ENCODE results near the gene CCDC40.

Gene CCDC40

DNA sequence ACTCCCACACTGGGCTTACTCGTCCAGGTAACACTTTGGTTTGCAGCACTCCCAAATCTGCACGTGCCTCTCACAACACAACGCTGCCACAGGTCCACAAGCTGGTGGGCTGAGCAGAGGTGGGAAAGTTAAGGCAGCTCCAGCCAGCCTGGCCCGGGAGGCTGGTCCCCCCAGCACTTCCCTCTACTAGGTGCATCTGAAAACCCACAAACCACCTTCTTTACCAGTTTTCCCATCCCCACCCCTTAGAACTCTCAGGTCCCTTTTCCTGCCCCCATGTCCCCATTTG lies 63.5 kb downstream of the CCDC40 start:
- Histone ChIP-seq H3K4me3 (ENCODE audit: low read length) (no peak overlapping the region), H3K36me3 (ENCODE audit: control insufficient read depth, insufficient read depth, low read length) (no peaks in the 10 kb centered on the region), H3K4me1 (ENCODE audit: control insufficient read depth, insufficient read depth, low read length) (peaks cover 10% of the 10 kb centered on the region), H3K9me3 (ENCODE audit: control insufficient read depth, low read length) (no peaks in the 10 kb centered on the region), H3K9ac (ENCODE audit: low read length) (no peak overlapping the region), H3K27me3 (ENCODE audit: control insufficient read depth, insufficient read depth, low read length) (no peaks in the 10 kb centered on the region)

DNA sequence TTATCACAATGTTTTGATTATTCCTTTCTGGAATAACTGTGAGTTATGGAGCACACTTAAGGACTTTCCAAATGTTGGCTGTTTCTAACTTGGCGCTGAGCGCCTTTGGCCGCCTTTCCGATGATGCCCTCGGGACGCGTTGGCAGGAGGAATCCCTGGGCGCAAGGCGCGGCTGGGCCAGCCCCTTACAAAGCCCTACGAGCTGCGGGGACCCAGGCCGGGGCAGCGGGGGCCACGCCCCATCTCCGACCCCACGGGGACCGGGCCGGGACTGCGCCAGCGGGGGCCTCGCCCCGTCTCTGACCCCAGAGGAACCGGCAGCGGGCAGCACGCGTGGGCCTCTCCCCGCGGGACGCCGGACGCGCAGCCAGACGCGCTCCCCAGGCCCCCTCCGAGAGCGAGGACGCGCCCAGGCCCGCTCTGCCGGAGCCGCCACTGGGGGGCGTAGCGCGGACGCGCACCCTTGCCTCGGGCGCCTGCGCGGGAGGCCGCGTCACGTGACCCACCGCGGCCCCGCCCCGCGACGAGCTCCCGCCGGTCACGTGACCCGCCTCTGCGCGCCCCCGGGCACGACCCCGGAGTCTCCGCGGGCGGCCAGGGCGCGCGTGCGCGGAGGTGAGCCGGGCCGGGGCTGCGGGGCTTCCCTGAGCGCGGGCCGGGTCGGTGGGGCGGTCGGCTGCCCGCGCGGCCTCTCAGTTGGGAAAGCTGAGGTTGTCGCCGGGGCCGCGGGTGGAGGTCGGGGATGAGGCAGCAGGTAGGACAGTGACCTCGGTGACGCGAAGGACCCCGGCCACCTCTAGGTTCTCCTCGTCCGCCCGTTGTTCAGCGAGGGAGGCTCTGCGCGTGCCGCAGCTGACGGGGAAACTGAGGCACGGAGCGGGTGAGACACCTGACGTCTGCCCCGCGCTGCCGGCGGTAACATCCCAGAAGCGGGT lies 64.8 kb downstream of the CCDC40 start, which contains the start of gene GAA:
GAA (plus strand) TSS at position 571 of the 935 bp plus-strand sequence. CDS start 3,006 bp downstream, outside the sequence.
- Histone ChIP-seq H3K4me3 (ENCODE audit: low read length) (peak within 1 kb of the TSS; percentile 50), H3K9me3 (ENCODE audit: control insufficient read depth, low read length) (no peaks in the 10 kb centered on the region), H3K27me3 (ENCODE audit: control insufficient read depth, insufficient read depth, low read length) (no peaks in the 10 kb centered on the region), H3K36me3 (ENCODE audit: control insufficient read depth, insufficient read depth, low read length) (no peaks in the 10 kb centered on the region), H3K4me1 (ENCODE audit: control insufficient read depth, insufficient read depth, low read length) (peaks cover 10% of the 10 kb centered on the region), H3K9ac (ENCODE audit: low read length) (peak within 1 kb of the TSS; percentile 87)

GRCh38 chr17:80101946-80102663 lies 65.7 kb downstream of the CCDC40 start:
- no peaks in the 10 kb centered on the region for H3K36me3 ChIP-seq (ENCODE audit: control insufficient read depth, insufficient read depth, low read length)

GRCh38 chr17:80102664-80103448 lies 66.4 kb downstream of the CCDC40 start:
- no peaks in the 10 kb centered on the region for H3K27me3 ChIP-seq (ENCODE audit: control insufficient read depth, insufficient read depth, low read length)
- H3K9me3 ChIP-seq (ENCODE audit: control insufficient read depth, low read length): no peaks in the 10 kb centered on the region
- no peak overlapping the region for H3K9ac ChIP-seq (ENCODE audit: low read length)
- H3K36me3 ChIP-seq (ENCODE audit: control insufficient read depth, insufficient read depth, low read length): no peaks in the 10 kb centered on the region
- peaks cover 10% of the 10 kb centered on the region for H3K4me1 ChIP-seq (ENCODE audit: control insufficient read depth, insufficient read depth, low read length)
- H3K4me3 ChIP-seq (ENCODE audit: low read length): no peak overlapping the region

More at GRCh38 chr17:80101946-80102663, 65.7 kb downstream of the CCDC40 start:
- H3K9ac ChIP-seq (ENCODE audit: low read length): peak overlapping the region; percentile 87
- H3K9me3 ChIP-seq (ENCODE audit: control insufficient read depth, low read length): no peaks in the 10 kb centered on the region
- peak overlapping the region; percentile 27 for H3K4me3 ChIP-seq (ENCODE audit: low read length)
- H3K4me1 ChIP-seq (ENCODE audit: control insufficient read depth, insufficient read depth, low read length): peaks cover 10% of the 10 kb centered on the region
- H3K27me3 ChIP-seq (ENCODE audit: control insufficient read depth, insufficient read depth, low read length): no peaks in the 10 kb centered on the region

- H3K27me3 ChIP-seq (ENCODE audit: control insufficient read depth, insufficient read depth, low read length): no peaks in the 10 kb centered on the region
- H3K36me3 ChIP-seq (ENCODE audit: control insufficient read depth, insufficient read depth, low read length): no peaks in the 10 kb centered on the region
- no peak overlapping the region for H3K4me3 ChIP-seq (ENCODE audit: low read length)
- no peaks in the 10 kb centered on the region for H3K9me3 ChIP-seq (ENCODE audit: control insufficient read depth, low read length)
- H3K4me1 ChIP-seq (ENCODE audit: control insufficient read depth, insufficient read depth, low read length): peaks cover 10% of the 10 kb centered on the region
- no peak overlapping the region for H3K9ac ChIP-seq (ENCODE audit: low read length)
These were observed 67.1 kb downstream of the CCDC40 start for GRCh38 chr17:80103449-80104085.

DNA sequence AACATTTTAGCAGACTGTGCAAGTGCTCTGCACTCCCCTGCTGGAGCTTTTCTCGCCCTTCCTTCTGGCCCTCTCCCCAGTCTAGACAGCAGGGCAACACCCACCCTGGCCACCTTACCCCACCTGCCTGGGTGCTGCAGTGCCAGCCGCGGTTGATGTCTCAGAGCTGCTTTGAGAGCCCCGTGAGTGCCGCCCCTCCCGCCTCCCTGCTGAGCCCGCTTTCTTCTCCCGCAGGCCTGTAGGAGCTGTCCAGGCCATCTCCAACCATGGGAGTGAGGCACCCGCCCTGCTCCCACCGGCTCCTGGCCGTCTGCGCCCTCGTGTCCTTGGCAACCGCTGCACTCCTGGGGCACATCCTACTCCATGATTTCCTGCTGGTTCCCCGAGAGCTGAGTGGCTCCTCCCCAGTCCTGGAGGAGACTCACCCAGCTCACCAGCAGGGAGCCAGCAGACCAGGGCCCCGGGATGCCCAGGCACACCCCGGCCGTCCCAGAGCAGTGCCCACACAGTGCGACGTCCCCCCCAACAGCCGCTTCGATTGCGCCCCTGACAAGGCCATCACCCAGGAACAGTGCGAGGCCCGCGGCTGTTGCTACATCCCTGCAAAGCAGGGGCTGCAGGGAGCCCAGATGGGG lies 68.0 kb downstream of the CCDC40 start:
- peaks cover 10% of the 10 kb centered on the region for H3K4me1 ChIP-seq (ENCODE audit: control insufficient read depth, insufficient read depth, low read length)

GRCh38 chr17:80104956-80105375 lies 68.5 kb downstream of the CCDC40 start:
- Histone ChIP-seq H3K9ac (ENCODE audit: low read length) (no peak overlapping the region), H3K9me3 (ENCODE audit: control insufficient read depth, low read length) (no peaks in the 10 kb centered on the region), H3K4me1 (ENCODE audit: control insufficient read depth, insufficient read depth, low read length) (peaks cover 10% of the 10 kb centered on the region), H3K4me3 (ENCODE audit: low read length) (no peak overlapping the region), H3K27me3 (ENCODE audit: control insufficient read depth, insufficient read depth, low read length) (no peaks in the 10 kb centered on the region), H3K36me3 (ENCODE audit: control insufficient read depth, insufficient read depth, low read length) (no peaks in the 10 kb centered on the region)

More for the DNA sequence above, 68.0 kb downstream of the CCDC40 start:
- H3K27me3 ChIP-seq (ENCODE audit: control insufficient read depth, insufficient read depth, low read length): no peaks in the 10 kb centered on the region
- H3K4me3 ChIP-seq (ENCODE audit: low read length): no peak overlapping the region
- H3K9ac ChIP-seq (ENCODE audit: low read length): no peak overlapping the region
- no peaks in the 10 kb centered on the region for H3K9me3 ChIP-seq (ENCODE audit: control insufficient read depth, low read length)
- H3K36me3 ChIP-seq (ENCODE audit: control insufficient read depth, insufficient read depth, low read length): no peaks in the 10 kb centered on the region

GRCh38 chr17:80105762-80106161 lies 69.3 kb downstream of the CCDC40 start:
- H3K9ac ChIP-seq (ENCODE audit: low read length): no peak overlapping the region
- no peak overlapping the region for H3K4me3 ChIP-seq (ENCODE audit: low read length)
- H3K4me1 ChIP-seq (ENCODE audit: control insufficient read depth, insufficient read depth, low read length): peaks cover 10% of the 10 kb centered on the region
- H3K36me3 ChIP-seq (ENCODE audit: control insufficient read depth, insufficient read depth, low read length): no peaks in the 10 kb centered on the region
- H3K27me3 ChIP-seq (ENCODE audit: control insufficient read depth, insufficient read depth, low read length): no peaks in the 10 kb centered on the region
- no peaks in the 10 kb centered on the region for H3K9me3 ChIP-seq (ENCODE audit: control insufficient read depth, low read length)

- H3K4me1 ChIP-seq (ENCODE audit: control insufficient read depth, insufficient read depth, low read length): peaks cover 10% of the 10 kb centered on the region
- H3K27me3 ChIP-seq (ENCODE audit: control insufficient read depth, insufficient read depth, low read length): no peaks in the 10 kb centered on the region
- no peaks in the 10 kb centered on the region for H3K9me3 ChIP-seq (ENCODE audit: control insufficient read depth, low read length)
- no peaks in the 10 kb centered on the region for H3K36me3 ChIP-seq (ENCODE audit: control insufficient read depth, insufficient read depth, low read length)
- no peak overlapping the region for H3K4me3 ChIP-seq (ENCODE audit: low read length)
- no peak overlapping the region for H3K9ac ChIP-seq (ENCODE audit: low read length)
These were observed 69.7 kb downstream of the CCDC40 start for GRCh38 chr17:80106176-80106575.

GRCh38 chr17:80106751-80107150 lies 70.3 kb downstream of the CCDC40 start:
- Histone ChIP-seq H3K4me1 (ENCODE audit: control insufficient read depth, insufficient read depth, low read length) (peaks cover 8% of the 10 kb centered on the region), H3K36me3 (ENCODE audit: control insufficient read depth, insufficient read depth, low read length) (no peaks in the 10 kb centered on the region), H3K9me3 (ENCODE audit: control insufficient read depth, low read length) (no peaks in the 10 kb centered on the region), H3K4me3 (ENCODE audit: low read length) (no peak overlapping the region), H3K9ac (ENCODE audit: low read length) (no peak overlapping the region), H3K27me3 (ENCODE audit: control insufficient read depth, insufficient read depth, low read length) (no peaks in the 10 kb centered on the region)

All from mucosa of stomach (tissue), 1 donor.